ENCODE results near the gene ITLN1.
"Not testable (repeated sequence)": the region's sequence is repeated elsewhere in the genome, so short reads cannot be mapped to it uniquely, and the experiment has no call there.

The ITLN1 gene

DNA sequence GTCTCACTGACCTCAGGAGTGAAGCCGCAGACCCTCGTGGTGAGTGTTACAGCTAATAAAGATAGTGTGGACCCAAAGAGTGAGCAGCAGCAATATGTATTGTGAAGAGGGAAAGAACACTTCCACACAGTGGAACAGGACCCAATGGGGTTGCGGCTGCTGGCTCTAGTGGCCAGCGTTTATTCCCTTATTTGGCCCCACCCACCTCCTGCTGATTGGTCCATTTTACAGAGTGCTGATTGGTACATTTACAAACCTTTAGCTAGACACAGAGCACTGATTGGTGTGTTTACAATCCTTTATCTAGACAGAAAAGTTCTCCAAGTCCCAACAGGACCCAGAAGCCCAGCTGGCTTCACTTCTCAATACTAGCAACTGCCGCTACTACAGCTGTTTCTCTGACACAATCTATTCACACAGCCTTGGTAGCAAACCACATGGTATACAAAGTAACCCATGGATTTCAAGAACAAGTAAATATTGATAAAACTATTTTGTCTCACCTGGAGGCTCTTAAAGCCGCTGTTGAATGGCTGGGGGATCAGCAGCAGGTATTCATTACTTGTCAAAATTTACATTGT, 25.3 kb upstream of the ITLN1 start:
- TF ChIP-seq, protein P1, sequence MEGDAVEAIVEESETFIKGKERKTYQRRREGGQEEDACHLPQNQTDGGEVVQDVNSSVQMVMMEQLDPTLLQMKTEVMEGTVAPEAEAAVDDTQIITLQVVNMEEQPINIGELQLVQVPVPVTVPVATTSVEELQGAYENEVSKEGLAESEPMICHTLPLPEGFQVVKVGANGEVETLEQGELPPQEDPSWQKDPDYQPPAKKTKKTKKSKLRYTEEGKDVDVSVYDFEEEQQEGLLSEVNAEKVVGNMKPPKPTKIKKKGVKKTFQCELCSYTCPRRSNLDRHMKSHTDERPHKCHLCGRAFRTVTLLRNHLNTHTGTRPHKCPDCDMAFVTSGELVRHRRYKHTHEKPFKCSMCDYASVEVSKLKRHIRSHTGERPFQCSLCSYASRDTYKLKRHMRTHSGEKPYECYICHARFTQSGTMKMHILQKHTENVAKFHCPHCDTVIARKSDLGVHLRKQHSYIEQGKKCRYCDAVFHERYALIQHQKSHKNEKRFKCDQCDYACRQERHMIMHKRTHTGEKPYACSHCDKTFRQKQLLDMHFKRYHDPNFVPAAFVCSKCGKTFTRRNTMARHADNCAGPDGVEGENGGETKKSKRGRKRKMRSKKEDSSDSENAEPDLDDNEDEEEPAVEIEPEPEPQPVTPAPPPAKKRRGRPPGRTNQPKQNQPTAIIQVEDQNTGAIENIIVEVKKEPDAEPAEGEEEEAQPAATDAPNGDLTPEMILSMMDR (IDR thresholded peaks at IDR 0.05; ENCODE audit: extremely low read depth, missing control alignments), result no peak
- no peak for DNase-seq (ENCODE audit: low spot score)

DNA sequence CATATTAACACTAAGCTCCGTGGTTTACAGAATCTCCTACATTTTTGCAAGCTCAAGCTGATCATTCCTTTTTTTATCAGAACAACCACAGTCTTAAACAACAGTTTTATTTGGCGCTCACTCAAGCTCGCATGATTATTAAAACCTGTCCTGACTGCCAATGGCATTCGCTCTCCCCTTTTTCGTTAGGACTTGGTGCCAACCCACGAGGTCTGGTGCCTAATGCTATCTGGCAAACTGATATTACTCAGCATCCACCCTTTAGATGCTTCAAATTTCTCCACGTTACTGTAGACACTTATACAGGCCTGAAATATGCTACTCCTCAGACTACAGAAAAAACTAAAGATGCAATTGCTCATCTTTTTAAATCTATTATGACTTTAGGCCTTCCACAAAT, 23.0 kb upstream of the ITLN1 start:
- TF ChIP-seq, protein P1 (IDR thresholded peaks at IDR 0.05; ENCODE audit: extremely low read depth, missing control alignments), result no peak
- no peak for DNase-seq (ENCODE audit: low spot score)

DNA sequence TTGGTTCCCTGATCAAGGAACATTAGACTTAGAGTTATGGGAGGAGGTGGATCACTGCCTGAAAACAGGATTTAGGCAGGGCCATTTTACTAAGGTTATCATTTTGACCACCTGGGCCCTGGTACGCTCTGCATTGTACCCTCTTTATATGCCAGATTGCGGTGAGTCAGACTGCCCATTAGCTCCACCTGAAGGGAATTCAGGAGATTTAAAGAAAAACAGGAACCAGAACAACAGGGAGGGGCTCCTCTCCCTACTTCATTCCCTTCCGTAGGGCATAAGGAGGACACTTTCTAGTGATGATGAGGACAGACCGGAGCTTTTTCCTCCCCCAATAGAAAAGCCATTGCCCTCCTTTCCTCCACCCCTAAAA, 20.6 kb upstream of the ITLN1 start:
- TF ChIP-seq, protein P1 (IDR thresholded peaks at IDR 0.05; ENCODE audit: extremely low read depth, missing control alignments), result no peak
- no peak for DNase-seq (ENCODE audit: low spot score)

DNA sequence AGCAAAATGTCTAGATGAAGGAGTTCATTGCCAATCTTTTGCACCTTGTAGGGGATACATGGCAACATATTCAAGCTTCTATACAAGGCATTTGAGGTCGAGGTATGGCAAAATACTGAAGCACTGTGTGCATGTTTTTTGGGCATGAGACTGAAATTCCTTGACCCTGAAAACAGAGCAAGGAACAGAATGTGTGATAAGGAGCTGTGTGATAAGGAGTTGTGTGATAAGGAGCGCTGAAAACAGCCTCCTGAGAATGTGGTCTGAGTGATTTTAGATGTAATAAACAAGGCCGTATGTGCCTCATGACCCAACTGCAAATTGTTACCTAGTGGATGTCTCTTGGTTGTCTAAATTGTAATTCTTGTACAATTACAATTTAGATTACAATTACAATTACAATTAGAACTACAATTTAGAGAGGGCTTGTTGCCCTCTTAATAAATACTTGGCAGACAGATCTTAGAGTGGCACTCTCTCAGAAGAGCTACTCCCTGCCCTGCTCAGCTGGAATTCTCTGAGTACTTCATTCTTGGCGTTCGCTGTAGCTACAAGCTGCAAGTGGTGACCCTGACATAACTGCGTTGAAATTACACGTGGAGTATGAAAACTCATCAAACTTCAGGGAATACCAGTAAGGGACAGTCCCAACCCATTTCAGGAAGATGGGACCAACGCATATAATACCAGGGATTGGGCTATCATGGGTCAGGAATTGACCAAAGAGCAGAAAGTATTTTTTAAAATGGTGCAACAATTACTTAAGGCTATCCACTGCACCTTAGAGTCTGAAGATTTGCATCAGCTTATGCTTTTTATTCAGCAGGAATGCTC, 20.0 kb upstream of the ITLN1 start:
- TF ChIP-seq, protein P1 (IDR thresholded peaks at IDR 0.05; ENCODE audit: extremely low read depth, missing control alignments), result no peak
- DNase-seq (ENCODE audit: low spot score), result no peak

DNA sequence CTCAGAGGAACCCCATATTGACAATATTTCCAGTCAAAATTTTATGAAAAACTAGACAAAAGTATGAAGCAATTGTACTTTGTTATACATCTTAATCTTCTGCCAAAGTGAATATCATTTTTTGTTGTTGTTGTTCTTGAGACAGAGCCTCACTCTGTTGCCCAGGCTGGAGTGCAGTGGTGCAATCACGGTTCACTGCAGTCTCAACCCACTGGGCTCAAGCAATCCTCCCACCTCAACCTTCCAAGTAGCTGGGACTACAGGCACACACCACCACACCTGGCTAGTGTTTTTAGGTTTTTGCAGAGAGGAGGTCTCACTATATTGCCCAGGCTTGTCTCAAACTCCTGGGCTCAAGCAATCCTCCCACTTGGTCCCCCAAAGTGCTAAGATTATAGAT, 17.3 kb upstream of the ITLN1 start:
- DNase-seq (ENCODE audit: low spot score), result not testable (repeated sequence)

DNA sequence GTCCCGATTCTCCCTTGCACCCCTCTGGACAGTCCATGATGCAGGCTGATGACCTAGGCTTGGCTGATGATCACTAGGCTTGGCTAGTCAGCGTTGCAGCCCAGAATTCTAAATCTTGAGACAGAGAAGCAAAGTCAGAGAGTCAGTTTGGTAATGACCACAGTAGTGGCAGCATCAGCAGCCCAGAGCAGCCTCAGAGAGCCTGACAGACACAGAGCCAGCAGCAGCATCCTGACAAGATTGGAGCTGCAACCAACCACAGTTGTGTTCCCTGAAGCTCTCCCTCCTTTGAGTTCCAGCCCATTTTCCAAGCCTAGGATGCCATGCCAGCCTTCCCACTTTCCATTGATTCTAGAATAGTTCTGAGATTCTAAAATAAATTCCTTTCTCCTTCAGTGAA, 16.8 kb upstream of the ITLN1 start:
- TF ChIP-seq, protein P1 (IDR thresholded peaks at IDR 0.05; ENCODE audit: extremely low read depth, missing control alignments), result no peak
- no peak for DNase-seq (ENCODE audit: low spot score)

DNA sequence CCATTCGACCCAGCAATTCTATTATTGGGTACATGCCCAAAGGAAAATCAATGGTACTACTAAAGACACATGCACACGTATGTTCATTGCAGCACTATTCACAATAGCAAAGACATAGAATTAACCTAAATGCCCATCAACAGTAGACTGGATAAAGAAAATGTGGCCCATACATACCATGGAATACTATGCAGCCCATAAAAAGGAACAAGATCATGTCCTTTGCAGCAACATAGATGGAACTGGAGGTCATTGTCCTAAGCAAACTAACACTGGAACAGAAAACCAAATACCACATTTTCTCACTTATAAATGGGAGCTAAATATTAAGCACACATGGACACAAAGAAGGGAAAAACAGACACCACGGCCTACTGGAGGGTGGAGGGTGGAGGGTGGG, 15.7 kb upstream of the ITLN1 start:
- DNase-seq (ENCODE audit: low spot score), result not testable (repeated sequence)

DNA sequence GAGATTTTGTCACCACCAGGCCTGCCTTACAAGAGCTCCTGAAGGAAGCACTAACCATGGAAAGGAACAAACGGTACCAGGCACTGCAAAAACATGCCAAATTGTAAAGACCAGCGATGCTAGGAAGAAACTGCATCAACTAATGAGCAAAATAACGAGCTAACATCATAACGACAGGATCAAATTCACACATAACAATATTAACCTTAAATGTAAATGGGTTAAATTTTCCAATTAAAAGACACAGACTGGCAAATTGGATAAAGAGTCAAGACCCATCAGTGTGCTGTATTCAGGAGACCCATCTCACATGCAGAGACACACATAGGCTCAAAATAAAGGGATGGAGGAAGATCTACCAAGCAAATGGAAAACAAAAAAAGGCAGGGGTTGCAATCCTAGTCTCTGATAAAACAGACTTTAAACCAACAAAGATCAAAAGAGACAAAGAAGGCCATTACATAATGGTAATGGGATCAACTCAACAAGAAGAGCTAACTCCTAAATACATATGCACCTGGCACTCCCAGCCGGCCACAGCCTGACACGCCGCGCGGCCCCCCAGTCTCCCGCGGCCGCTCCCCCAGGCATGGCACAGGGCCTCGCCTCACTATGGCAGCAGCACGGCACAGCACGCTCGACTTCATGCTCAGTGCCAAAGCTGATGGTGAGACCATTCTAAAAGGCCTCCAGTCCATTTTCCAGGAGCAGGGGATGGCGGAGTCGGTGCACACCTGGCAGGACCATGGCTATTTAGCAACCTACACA, 9.6 kb upstream of the ITLN1 start:
- DNase-seq (ENCODE audit: low spot score), result not testable (repeated sequence)

DNA sequence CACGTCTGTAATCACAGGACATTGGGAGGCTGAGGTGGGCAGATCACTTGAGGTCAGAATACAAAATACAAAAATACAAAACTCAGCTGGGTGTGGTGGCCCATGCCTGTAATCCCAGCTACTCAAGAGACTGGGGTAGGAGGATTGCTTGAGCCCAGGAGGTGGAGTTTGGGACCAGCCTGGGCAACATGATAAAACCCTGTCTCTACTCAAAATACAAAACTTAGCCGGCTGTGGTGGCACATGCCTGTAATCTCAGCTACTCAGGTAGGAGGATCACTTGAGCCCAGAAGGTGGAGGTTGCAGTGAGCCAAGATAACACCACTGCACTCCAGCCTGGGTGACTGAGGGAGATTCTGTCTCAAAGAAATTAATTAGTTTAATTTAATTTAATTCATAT, 6.5 kb upstream of the ITLN1 start:
- TF ChIP-seq, protein P1 (IDR thresholded peaks at IDR 0.05; ENCODE audit: extremely low read depth, missing control alignments), result no peak

More for the DNA sequence above, 6.5 kb upstream of the ITLN1 start:
- no peak for DNase-seq (ENCODE audit: low spot score)
